C4-2B (cell line): ENCODE results near the gene GUCA2B.

Source experiments
- CTCF ChIP-seq: fragments of 450-650 bp; conservative IDR thresholded peaks from 2 replicates; pipeline ENCODE4 v1.5.1; 2017; ENCODE audit warnings: mild to moderate bottlenecking
- ZFX ChIP-seq: fragments of 450-650 bp; IDR thresholded peaks from 2 replicates; pipeline ENCODE4 v1.6.1; 2017

GRCh38 chr1:42189931-42190853 lies 37.0 kb downstream of the GUCA2B start:
- TF ChIP-seq CTCF (no peak), ZFX (no peak)
